Measurements from ENCODE around the gene SYNPR.

- no peak for TF ChIP-seq CTCF (IDR thresholded peaks at IDR 0.05)
- TF ChIP-seq POLR2A (IDR thresholded peaks at IDR 0.05): no peak
Observed at GRCh38 chr3:63244486-63244885, 33.6 kb upstream of the SYNPR start.

Data from heart left ventricle (tissue), 13 donors.